Stomach (tissue), 9 donors: ENCODE measurements around the gene CDH26. TPM values are rescaled to one million over a fixed set of nuclear protein-coding genes. Genes with fewer than 3 reads are reported as not detected.
"Not testable (repeated sequence)": the region's sequence is repeated elsewhere in the genome, so short reads cannot be mapped to it uniquely, and the experiment has no call there.

Experiments
- DNase-seq, 2 donors: peaks; one replicate each; pipeline versions ENCODE4 v3.0.0 to v3.0.0-alpha.2; 2013 to 2019
- H3K27ac ChIP-seq, 5 donors: fragments of 200-600 bp in 4 of 5; sonication (generic) in 4 of 5; one replicate each; pipeline ENCODE4 v1.5.1; 2013 to 2019; ENCODE audit warnings: mild to moderate bottlenecking in 1 of 5, moderate library complexity in 1 of 5
- H3K27me3 ChIP-seq, 3 donors: fragments of 200-600 bp; sonication (generic); one replicate each; pipeline ENCODE4 v1.5.1; 2017 to 2019; ENCODE audit warnings: mixed run types in 1 of 3
- H3K36me3 ChIP-seq, 4 donors: fragments of 200-600 bp; sonication (generic); 1 replicate in 3 of 4; 2 replicates in 1 of 4; pipeline ENCODE4 v1.5.1; 2016 to 2019
- H3K4me1 ChIP-seq, 4 donors: fragments of 200-600 bp; sonication (generic); one replicate each; pipeline ENCODE4 v1.5.1; 2016 to 2019
- H3K4me3 ChIP-seq, 4 donors: fragments of 200-600 bp; sonication (generic) in 3 of 4; one replicate each; pipeline ENCODE4 v1.5.1; 2016 to 2019; ENCODE audit warnings: mild to moderate bottlenecking in 1 of 4
- H3K9me3 ChIP-seq, 4 donors: fragments of 200-600 bp; sonication (generic); one replicate each; pipeline ENCODE4 v1.5.1; 2016 to 2019
- CTCF ChIP-seq, 7 experiments: fragments of 450-650 bp in 4 of 7; fragments of 200-600 bp in 3 of 7; sonication (generic) in 3 of 7; IDR thresholded peaks; one replicate each; pipeline ENCODE4 v1.5.1; 2016 to 2019; ENCODE audit warnings: antibody characterized with exemption in 7 of 7, control low read depth in 2 of 7, mild to moderate bottlenecking in 1 of 7
- EP300 ChIP-seq: sonication (generic); formaldehyde crosslinking; IDR thresholded peaks from one replicate; pipeline ENCODE4 v1.6.1; 2017; ENCODE audit warnings: antibody characterized with exemption
- POLR2A ChIP-seq, 4 donors: fragments of 450-650 bp; IDR thresholded peaks; one replicate each; pipeline ENCODE4 v1.6.1; 2016; ENCODE audit warnings: antibody characterized with exemption in 4 of 4, control low read depth in 2 of 4, mild to moderate bottlenecking in 1 of 4, moderate library complexity in 1 of 4
- POLR2AphosphoS5 ChIP-seq, 3 donors: sonication (generic); formaldehyde crosslinking; IDR thresholded peaks; one replicate each; pipeline ENCODE4 v1.6.1; 2016; ENCODE audit warnings: antibody characterized with exemption in 3 of 3
- WGBS, 5 donors: extraction: QIAGEN DNeasy Blood & Tissue Kit in 3 of 5; methylation state at CpG; one replicate each; pipeline versions ENCODE4 v1.1.5 to v1.1.7; 2013 to 2018; 5-methylcytosine and 5-hydroxymethylcytosine counted together
- intact Hi-C: fragments of 100-400 bp; cut with DNase I; formaldehyde crosslinking; loops from one replicate; pipeline ENCODE4 v1.15.1; 2023; ENCODE audit warnings: low total_unique reads
- polyA plus RNA-seq, 3 donors: library from polyadenylated mRNA; stranded (reverse); fragments of 200-250 nt; gene quantifications; one replicate each; pipeline ENCODE4 v1.2.3, GENCODE V29; 2013
- total RNA-seq, 5 donors: library from RNA; depleted of rRNA; stranded (reverse); fragments of >200 nt; gene quantifications; one replicate each; pipeline versions ENCODE4 v1.1.0 to v1.2.3, GENCODE V29; 2014 to 2016
- donor health status: healthy with polysubstance abuse.
- donor health status: Bipolar disorder and iron deficiency.
- donor health status: healthy.

Gene CDH26
- total and polyA plus RNA-seq, 8 donors, result 0.25 to 116 (median 5.8) TPM; not detected in 1

- no peaks in the 10 kb centered on the region for H3K4me1 ChIP-seq
- DNase-seq, result no peak
- H3K9me3 ChIP-seq, result no peaks in the 10 kb centered on the region
- H3K36me3 ChIP-seq, result no peaks in the 10 kb centered on the region
- no peak overlapping the region for H3K4me3 ChIP-seq
- intact Hi-C loops, result no loop called here
- 93 to 96% (median 95%) methylated on average over 8 of the region's 8 CpGs for WGBS, 5 donors
- H3K27ac ChIP-seq, result no peak overlapping the region
- TF ChIP-seq POLR2AphosphoS5 (IDR thresholded peaks at IDR 0.05) (no peak), POLR2A (IDR thresholded peaks at IDR 0.05) (no peak), EP300 (no peak), CTCF (IDR thresholded peaks at IDR 0.05) (no peak)
- H3K27me3 ChIP-seq, result peaks cover 0 to 22% (median 5%) of the 10 kb centered on the region in 3 donors
Observed at GRCh38 chr20:60040471-60041162, 82.4 kb downstream of the CDH26 start.

GRCh38 chr20:60041436-60042165 lies 83.4 kb downstream of the CDH26 start:
- H3K4me1 ChIP-seq, DNase-seq, H3K9me3 ChIP-seq, H3K4me3 ChIP-seq, H3K36me3 ChIP-seq, H3K27ac ChIP-seq, intact Hi-C loops: not testable (repeated sequence)
- 46 to 64% (median 62%) methylated on average over 7 to 8 of the region's 8 CpGs for WGBS, 5 donors
- H3K27me3 ChIP-seq, result peaks cover 0 to 22% (median 5%) of the 10 kb centered on the region in 3 donors

- H3K36me3 ChIP-seq, result no peaks in the 10 kb centered on the region
- H3K4me3 ChIP-seq, result no peak overlapping the region
- peaks cover 0 to 21% (median 0%) of the 10 kb centered on the region in 3 donors for H3K27me3 ChIP-seq
- no peak overlapping the region for H3K27ac ChIP-seq
- 87 to 94% (median 89%) methylated on average over 3 of the region's 3 CpGs for WGBS, 5 donors
- no peak for DNase-seq
- intact Hi-C loops, result no loop called here
- H3K4me1 ChIP-seq, result peaks cover 0 to 11% (median 5%) of the 10 kb centered on the region in 4 donors
- TF ChIP-seq EP300, result no peak
- no peak for TF ChIP-seq POLR2AphosphoS5 (IDR thresholded peaks at IDR 0.05)
- TF ChIP-seq POLR2A (IDR thresholded peaks at IDR 0.05), result no peak
- TF ChIP-seq CTCF (IDR thresholded peaks at IDR 0.05), result no peak
- no peaks in the 10 kb centered on the region for H3K9me3 ChIP-seq
Observed at GRCh38 chr20:60043435-60043834, 85.2 kb downstream of the CDH26 start.

DNA sequence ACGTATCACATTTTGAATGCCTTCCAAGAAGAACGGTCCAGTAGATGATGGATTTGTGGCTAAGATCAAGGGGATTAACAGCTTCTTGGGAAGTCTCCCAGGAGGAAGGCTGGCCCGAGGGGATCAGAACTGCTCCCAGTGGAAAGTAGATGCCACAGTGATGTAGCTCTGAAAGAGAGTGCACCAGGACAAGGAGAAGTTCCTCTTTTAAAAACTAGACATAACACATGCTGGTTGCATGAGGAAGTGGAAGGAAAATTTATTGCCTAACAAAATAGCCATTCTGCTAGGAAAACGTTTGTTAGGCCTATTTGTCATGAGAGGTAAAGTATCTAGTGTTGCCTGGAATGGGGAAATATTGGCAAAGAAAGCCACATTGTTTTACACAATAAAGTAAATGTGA lies 87.8 kb downstream of the CDH26 start:
- no peak for TF ChIP-seq POLR2A (IDR thresholded peaks at IDR 0.05)
- no peak for TF ChIP-seq CTCF (IDR thresholded peaks at IDR 0.05)
- TF ChIP-seq EP300, result no peak
- TF ChIP-seq POLR2AphosphoS5 (IDR thresholded peaks at IDR 0.05), result no peak
- Histone ChIP-seq H3K27ac (peak overlapping the region in 2 of 5 donors; percentile 48 to 75), H3K9me3 (no peaks in the 10 kb centered on the region), H3K4me3 (no peak overlapping the region), H3K27me3 (peaks cover 0 to 6% (median 4%) of the 10 kb centered on the region in 3 donors), H3K36me3 (no peaks in the 10 kb centered on the region), H3K4me1 (peaks cover 0 to 11% (median 5%) of the 10 kb centered on the region in 4 donors)
- no peak for DNase-seq
- intact Hi-C loops, result no loop called here
- WGBS, 5 donors, result 21 to 33% (median 25%) methylated on average over 4 of the region's 4 CpGs
